ENCODE measurements around the gene CTDSP2.

Gene CTDSP2

GRCh38 chr12:57771873-57772428 is 74.6 kb downstream of the CTDSP2 start, which contains the start of gene METTL1:
TSS of gene METTL1 (minus strand) at chr12:57772105. CDS start at chr12:57772083, 22 bp downstream.
- H3K9me3 ChIP-seq (ENCODE audit: control insufficient read depth, insufficient read depth, low read length): no peaks in the 10 kb centered on the region
- H3K9ac ChIP-seq (ENCODE audit: low read depth, low read length): peak within 1 kb of the TSS; percentile 96
- no peaks in the 10 kb centered on the region; the same call in 1 of the 2 replicates for H3K4me1 ChIP-seq (ENCODE audit: insufficient read depth, low read length)
- no peaks in the 10 kb centered on the region for H3K36me3 ChIP-seq (ENCODE audit: insufficient read depth, low read length)

GRCh38 chr12:57771236-57771872 is 75.2 kb downstream of the CTDSP2 start:
- no peaks in the 10 kb centered on the region; the same call in 1 of the 2 replicates for H3K4me1 ChIP-seq (ENCODE audit: insufficient read depth, low read length)

GRCh38 chr12:57770734-57771133 is 75.8 kb downstream of the CTDSP2 start:
- H3K36me3 ChIP-seq (ENCODE audit: insufficient read depth, low read length): no peaks in the 10 kb centered on the region
- H3K9ac ChIP-seq (ENCODE audit: low read depth, low read length): no peak overlapping the region; the same call in 1 of the 2 replicates
- no peaks in the 10 kb centered on the region; the same call in 1 of the 2 replicates for H3K4me1 ChIP-seq (ENCODE audit: insufficient read depth, low read length)
- no peaks in the 10 kb centered on the region for H3K9me3 ChIP-seq (ENCODE audit: control insufficient read depth, insufficient read depth, low read length)

More at GRCh38 chr12:57771236-57771872, 75.2 kb downstream of the CTDSP2 start:
- H3K36me3 ChIP-seq (ENCODE audit: insufficient read depth, low read length): no peaks in the 10 kb centered on the region
- peak overlapping the region; percentile 96 for H3K9ac ChIP-seq (ENCODE audit: low read depth, low read length)
- H3K9me3 ChIP-seq (ENCODE audit: control insufficient read depth, insufficient read depth, low read length): no peaks in the 10 kb centered on the region

All from ES-I3 (cell line).